Limb (tissue), 2 donors: Measurements from ENCODE around the gene RNF207.

ENCODE experiments used
- DNase-seq, 2 donors: peaks; one replicate each; pipeline ENCODE4 v3.0.0-alpha.2; 2016; ENCODE audit errors: extremely low spot score in 2 of 2

Gene RNF207

DNA sequence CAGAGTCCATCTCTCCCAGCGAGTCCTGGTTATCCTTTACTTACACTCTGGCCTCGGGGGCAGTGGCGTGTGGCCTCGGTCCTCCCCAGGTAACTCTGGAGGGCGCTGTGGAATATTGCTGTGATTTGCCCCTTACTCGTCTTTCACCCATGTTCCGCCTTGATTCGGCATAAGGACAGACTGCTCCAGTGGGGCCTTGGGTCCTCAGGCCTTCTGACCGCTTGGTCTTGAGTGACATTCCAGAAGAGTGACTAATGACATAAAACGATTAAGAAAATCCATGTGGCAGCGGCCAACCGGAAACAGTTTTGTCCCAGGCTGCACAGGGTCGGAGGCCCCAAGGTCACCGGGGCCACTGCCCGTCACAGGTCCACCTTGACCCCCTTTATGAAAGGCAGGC lies 18.8 kb downstream of the RNF207 start:
- no peak for DNase-seq

DNA sequence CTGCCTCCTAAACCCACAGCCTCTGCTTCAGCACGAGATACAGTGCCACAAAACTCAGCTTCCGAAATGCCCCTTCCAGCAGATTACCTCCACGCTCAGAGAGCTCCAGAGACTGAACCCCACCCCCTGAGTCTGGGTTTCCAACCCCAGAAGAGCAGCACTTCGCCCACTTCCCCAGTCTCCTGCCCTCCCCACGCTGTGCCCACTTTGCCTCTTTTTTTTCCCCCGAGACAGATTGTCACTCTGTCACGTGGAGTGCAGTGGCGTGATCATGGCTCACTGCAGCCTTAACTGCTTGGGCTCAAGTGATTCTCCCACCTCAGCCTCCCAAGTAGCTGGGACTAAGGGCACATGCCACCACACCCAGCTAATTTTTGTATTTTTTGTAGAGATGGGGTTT lies 19.7 kb downstream of the RNF207 start:
- DNase-seq: no peak

DNA sequence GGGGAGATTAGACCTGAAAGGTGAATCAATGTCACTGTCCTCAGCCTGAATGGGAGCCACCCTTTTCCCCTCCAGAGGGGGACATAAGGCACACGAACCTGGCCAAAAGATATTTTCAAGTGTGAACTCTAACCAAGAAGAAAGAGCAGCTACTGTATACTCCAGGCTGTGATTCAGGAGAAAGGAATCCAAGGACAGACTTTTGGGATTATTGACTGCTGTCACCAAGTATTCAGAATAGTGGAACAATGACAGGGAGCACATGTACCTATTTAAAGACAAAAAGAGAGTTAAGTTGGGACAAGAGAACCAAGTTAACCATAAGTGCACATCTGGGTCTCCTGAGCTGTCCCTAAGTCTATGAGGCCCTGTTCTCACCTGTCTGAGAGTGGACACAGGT lies 27.5 kb downstream of the RNF207 start:
- DNase-seq: no peak

DNA sequence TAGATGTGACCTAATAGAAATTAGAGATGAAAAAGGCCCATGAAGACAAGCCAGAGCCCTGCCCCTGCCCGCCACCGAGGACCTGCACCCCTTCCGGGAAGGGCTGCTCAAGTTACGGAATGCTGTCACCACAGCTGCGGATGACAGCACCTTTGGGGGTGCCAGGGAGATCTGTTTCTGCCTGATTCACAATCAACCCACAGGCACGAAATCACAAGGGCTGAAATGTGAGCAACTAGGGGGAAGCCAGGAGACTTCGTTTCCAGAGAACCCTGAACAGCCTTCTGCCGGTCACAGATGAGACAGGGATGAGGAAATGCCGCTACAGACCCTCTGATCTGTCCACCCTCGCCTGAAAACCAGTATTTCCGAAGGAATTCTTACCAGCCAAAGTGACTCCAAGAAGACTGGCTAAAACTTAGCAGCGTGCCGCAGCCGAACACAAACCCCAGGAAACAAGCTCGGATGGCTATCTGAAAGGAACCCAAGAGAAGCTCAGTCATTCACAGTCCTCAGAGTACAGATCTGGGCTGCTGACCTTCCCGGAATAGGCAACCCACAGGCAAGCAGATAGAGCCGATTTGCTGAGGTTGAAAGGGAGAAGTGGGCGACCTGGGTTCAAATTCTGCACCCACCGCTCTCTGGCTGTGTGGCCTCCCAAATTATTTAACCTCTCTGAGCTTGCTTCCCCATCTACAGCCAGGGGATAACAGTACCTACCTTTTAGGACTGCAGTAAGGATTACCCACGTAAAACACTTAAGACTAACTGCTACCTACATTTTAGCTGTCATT lies 28.8 kb downstream of the RNF207 start:
- no peak for DNase-seq

DNA sequence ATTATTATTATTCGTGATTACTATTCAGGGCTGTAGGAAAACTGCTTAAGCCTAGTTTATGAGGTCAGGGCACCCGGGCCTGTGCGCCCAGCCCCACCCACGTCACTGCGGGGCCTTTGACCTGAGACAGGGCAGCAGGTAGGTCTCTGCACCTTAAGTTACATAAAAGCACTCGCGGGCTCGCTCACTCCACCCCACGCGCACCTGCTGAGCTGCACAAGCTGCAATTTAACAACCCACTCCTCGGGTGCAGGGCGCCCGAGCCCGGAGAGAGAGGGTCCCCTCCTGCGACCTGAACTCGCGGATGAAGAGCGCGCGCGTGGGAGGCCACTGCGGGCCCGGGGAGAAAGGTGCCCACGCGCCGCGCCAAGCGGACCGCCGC lies 29.4 kb downstream of the RNF207 start:
- DNase-seq: no peak

DNA sequence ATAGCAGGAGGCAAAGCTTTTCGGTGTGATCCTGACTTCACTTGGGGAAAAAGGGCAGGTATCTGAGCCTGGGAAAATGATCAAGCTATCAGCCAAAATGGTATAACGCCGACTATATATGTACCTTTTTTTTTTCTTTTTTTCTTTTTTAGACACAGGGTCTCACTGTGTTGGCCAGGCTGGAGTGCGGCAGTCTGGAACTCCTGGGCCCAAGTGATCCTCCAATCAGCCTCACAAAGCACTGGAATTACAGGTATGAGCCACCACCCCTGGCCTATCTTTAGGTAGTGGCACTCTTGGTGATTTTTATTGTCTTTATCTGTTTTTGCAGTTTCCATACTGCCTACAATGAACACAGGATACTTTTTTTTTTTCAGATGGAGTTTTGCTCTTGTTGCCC lies 31.2 kb downstream of the RNF207 start:
- DNase-seq: no peak

DNA sequence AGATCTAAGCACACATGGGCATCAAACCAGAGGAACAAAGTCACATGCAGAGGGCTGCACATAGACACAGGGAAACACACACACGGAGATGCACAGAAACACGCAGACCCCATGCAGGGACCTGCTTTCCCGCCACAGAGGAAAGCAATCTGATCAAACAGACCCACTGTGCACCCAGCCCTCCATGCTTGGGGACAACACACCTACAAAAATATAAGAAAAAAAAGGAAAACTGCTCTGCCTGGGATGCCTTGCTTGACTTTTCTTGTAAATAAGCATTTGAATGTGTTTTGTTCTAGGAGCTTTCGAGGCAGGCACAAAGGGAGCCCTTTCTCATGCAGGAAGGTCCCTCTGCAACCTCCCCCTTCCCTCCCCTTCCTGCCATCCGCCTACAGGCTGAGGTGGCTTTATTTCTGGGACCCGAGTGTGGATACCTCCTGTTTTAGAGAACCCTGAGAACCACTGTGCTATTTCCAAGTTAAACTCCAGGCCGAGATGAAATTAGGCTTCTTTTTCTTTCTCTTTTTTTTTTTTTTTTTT lies 33.4 kb downstream of the RNF207 start:
- no peak for DNase-seq

DNA sequence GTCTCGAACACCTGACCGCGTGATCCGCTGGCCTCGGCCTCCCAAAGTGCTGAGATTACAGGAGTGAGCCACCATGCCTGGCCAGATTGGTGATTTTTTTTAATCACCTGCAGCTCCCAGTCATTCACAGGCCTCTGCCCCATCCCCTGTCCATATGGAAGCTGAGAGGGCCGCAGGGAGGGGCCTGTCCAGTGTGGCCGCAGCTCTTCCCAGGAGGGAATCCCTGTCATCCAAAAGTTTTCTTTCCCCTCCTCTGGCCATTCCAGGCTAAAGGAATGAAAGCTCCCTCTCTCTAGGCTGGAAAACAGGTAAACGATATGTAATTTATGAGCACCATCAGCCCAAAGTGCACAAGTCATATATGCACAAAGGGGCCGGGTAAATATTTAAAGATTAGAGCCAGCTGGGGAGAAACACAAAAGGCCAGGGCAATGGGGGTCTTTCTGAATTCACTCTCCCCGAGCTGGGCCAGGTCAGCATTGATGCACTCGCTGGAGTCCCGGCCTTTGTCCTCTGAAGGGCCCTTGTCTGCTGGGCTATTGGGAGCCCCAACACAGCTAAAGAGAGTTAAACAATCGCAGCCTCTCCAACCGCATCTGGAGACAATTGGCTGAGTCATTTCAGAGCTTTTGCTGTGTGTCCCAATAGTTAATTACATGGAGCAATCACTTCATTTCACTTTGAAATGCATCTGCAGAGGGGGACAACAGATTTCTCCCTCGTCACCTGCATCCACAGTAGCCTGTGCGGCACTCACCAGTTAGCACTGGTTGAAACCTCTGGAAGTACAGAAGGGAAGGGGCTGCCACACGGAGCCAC lies 34.2 kb downstream of the RNF207 start:
- no peak for DNase-seq

DNA sequence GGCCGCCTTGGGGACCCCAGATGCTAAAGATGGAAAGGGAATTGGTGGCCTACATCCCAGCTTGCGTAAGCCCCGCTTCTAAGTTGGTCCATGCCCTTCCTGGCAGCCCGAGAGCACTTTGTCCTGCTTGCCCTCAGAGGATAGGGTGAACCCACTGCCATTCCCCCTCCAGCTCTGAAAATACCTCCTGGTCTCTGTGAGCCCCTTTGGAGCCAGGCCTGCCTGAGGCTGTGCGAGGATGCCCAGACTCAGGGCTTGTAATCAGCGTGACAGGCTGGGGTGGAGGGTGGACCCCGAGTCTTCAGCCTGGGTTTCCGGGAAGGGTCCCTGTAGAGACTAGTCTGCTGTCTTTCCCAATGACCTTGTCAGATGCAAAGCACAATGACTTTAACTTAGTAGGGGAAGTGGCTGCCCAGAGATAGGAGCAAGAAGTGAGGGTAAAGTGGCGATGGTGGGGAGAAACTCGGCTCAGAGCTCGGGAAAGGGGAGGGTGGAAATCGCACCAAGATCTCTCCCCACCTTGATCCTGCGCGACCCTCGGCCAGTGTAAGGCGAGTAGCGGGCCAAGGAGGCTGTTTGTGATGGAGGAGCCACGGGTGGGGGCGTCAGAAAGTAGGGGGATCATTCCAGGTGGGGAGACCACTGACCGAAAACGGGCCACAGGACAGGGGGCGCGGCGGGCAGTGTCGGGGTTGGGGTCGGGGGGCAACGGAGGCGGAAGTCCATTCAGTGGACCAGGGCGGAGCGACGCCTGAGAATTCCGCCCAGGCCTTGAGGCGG lies 35.4 kb downstream of the RNF207 start:
- DNase-seq: no peak

DNA sequence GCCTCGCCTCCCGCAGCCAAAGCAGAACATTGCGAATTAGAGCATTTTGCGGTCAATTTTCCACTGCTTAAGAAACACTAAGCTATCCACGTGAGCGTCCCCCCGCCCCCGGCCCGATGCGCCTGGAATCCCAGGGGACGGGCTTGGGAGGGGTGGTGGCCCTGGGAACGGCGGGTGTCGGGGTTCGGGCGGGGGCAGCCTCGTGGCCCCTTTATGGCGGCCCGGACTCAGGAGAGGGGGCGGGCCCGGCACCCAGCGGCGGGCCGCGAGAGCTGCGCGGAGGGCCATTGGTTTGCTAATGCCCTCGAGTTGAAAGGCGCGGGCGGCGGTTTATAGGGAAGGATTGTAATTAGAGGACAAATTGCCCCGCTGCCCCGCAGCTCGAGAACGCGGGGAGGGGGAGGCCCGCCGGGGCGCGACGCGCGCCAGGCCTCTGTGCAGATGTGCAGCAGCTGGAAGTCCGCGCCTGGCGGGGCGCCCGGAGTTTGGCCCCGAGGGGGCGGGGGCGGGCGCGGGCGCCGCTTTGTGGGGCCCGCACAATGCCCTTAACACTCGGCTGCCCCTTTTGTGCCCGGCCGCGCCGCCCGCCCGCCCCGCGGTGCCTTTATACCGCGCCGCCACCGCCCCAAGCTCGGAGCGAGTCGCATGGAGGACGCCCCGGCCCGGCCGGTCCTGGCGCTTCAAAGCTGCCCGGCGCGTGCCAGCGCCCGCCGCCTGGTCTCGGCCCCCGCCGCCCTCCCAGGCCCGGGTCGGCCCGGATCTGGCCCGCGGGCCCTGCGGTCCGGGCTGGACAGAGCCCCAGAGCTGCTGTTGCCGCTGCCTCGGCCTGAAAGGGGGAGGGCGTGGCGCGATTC lies 36.2 kb downstream of the RNF207 start:
- peak in 1 of 2 donors; percentile 74 for DNase-seq

DNA sequence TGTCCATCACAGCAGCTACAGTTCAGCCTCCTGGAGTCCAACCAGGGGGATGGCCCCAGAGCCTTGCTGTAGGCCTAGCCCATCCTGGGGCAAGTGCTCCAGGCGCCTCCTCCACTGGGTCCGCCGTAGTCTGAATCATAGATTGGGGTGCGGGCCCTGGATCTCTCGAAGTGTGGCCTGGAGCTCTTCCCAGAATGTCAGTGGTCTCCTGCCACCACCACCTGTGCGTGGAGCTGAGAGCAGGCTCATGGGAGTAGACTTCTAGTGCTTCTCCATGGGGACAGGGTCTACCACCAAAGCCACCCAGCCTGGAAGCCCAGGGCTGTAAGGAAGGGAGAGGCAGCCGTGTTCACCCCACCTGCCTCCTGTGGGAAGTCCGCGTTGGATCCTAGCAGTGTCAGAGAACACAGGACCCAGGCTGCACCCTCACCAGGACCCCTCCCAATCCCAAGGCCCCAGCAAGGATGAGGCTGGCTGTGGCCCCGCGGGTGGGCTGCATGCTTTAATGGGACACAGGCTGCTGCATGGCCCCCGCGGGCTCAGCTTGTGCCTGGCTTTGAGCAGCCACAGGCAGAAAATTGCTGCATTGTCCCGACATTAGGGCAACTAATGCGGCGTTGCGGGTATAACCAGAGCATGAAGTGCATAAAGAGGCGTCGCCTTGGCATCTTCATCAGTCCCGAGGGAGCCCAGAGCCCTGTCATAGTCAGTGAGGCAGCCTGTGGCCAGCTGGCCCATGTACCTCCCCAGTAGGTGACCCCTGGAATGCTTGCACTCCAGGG lies 37.3 kb downstream of the RNF207 start:
- peak in 1 of 2 donors; percentile 37 for DNase-seq

DNA sequence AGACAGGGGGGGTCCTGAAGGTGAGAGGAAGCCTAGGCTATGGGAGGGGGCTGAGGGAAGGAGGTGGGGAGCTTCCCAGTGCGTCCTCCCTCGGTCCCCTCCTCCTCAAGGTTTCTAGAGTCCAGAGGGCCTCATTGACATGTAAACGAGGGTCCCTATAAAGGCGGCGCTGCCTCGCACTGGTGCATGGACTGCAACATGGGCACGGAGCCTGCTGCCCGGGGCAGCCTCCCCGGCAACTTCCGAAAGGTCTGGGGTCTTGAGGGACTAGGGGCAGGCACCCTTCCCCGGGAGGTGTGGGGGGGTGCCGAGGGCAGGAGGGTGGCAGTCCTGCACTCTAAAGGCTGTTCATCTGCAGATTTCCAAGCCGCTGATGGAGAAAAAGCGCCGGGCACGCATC lies 38.1 kb downstream of the RNF207 start, which contains the start of gene HES3:
TSS of gene HES3 (plus strand) at position 187 of the 400 bp plus-strand sequence. CDS start at position 374, 187 bp downstream.
- peak in 1 of 2 donors; percentile 28 for DNase-seq

DNA sequence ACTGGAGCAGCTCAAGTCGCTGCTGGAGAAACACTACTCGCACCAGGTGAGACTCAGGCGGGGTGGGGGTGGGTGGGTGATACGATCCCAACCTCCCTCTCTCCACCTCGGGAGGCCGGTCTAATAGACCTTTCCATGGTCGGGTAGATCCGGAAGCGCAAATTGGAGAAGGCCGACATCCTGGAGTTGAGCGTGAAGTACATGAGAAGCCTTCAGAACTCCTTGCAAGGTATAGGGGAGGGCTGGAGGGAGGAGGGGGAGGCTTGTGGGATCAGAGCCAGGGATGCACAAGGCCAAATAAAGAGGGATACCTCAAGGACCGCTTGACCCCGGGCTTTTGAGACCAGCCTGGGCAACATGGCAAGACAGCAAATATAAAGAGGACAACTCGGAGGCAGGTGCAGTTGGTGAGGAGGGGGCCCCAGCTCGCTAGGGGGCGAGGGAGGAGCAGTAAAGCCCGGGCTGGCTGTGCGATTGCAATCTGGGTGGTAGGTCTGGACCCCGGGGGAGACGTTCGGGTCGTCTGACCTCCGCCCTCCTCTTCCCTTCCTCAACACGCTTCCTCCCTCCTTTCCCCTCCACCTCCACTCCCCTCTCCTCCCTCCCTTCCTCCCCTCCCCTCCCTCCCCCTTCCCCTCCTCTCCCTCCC lies 38.6 kb downstream of the RNF207 start:
- peak in 1 of 2 donors; percentile 42 for DNase-seq

DNA sequence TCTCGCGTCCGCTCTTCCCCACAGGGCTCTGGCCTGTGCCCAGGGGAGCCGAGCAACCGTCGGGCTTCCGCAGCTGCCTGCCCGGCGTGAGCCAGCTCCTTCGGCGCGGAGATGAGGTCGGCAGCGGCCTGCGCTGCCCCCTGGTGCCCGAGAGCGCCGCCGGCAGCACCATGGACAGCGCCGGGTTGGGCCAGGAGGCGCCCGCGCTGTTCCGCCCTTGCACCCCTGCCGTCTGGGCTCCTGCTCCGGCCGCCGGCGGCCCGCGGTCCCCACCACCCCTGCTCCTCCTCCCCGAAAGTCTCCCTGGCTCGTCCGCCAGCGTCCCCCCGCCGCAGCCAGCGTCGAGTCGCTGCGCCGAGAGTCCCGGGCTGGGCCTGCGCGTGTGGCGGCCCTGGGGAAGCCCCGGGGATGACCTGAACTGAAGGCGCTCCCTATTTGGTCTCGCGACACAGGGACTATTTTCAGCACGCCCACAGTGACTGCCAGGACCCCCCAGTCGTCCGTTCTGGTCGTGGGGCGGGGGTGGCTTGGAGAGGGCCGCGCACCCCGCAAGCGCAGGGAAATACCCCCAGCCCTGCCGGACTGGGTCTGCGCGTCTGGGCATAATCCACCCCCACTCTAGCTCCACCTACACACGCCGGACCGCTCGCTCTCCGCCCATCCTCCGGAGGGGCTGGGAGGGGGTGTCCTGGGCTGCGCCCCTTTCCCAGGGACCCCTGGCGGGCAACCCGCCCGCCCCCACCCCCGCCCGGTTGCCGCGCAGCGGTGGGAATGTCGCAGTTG lies 39.4 kb downstream of the RNF207 start:
- DNase-seq: peak; percentile 77 to 91

DNA sequence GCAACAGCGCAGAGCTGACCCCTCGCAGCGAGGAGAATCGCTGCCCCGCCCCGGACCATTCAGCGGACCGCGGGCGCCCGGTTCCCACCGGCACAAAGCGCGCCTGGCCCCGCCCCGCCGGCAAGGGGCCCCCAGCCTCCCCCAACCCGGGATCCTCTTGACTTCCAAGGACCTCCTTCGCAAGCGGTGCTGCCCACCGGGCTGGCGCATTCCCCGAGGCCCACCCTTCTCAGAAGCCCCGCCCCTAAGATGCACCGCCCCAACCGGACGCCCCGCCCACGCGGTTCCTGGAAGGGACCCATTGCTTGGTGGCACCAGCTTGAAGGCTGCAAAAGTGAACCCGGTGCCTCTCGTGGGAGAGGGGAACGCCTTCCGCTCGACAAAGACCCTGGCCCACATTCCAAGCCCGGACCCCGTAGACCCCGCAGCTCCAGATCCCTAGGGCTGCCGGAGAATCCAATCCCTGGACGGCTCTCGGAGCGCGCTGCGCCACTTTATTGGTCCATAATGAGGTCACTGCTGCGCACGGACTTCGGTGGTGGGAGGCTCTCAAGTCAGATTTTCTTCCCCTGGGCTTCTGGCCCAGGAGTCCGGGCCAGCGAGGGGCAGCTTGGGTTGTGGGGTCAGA lies 40.1 kb downstream of the RNF207 start:
- peak in 1 of 2 donors; percentile 82 for DNase-seq

DNA sequence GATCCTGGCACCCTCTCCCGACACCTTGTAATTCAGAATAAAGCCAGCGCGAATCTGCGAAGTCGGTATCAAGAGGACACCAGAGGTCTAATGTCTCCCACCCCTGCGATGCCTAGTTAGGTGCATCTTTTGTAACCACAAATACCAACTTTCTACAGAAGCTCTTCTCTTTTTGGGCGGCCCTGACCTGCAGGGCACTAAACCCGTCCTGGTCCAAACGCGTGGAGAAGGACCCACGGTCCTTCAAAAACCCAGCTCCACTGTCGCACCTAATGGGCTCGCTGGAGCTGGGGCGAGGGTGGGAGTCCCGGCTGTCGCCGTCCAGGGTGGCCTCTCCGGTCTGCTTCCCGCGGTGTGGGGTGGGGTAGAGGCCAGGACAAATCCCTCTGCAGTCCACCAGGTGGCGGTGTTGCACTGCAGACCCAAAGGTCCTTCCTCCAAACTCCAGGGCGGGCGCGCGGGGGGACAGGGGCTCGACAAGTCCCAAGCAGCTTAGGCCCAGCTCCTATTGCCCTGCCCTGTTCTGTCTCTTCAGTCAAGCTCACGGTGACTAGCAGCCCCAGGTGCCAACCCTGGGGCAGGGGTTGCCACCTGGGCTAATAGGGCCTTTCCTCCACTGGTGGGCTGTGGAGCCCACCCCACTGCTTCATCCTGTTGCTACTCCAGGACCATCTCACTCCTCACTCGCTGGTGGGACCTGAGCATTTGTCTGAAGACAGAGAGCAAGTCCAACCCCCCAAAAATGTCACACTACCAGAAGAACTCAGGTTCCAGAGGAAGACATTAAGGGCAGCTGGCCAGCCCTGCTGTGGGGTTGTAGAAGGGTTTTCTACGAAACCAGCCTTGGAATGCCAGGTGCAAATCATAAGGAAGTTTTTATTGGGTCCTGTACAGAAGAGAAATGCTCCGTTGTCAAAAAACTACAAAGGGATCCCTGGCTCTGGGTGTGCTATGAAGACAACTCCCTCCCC lies 40.9 kb downstream of the RNF207 start:
- DNase-seq: peak; percentile 71 to 93

DNA sequence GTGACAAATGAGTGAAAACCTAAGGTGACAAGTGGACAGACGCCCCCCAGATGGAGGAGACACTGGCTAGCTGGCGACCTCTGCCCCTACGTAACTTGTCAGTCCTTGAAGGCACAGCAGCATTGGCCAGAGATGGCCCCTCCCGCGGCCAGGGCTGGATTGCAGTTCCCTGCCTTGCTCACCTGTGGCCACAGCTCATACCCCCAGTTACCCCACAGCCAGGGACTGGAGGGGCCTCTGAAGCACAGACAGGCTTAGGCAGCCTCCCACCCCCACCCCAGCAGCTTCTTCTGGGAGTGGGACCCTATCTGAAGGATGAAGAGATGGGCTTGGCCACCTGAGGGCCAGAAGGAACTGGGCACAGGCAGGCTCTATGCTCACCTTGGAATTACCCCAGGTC lies 41.7 kb downstream of the RNF207 start:
- DNase-seq: no peak
